AG09309 (cell line): Measurements from ENCODE around the gene ORMDL3.

Experiments used
- DNase-seq: peaks from one replicate; pipeline ENCODE4 v3.0.0-alpha.2; 2010; ENCODE audit warnings: low read depth
- H3K4me3 ChIP-seq: 2 replicates; pipeline ENCODE4 v1.5.1; 2011; ENCODE audit warnings: mild to moderate bottlenecking, low read depth, low read length, moderate library complexity; ENCODE audit not compliant: control insufficient read depth
- TF ChIP-seq, protein P1 (sequence below): IDR thresholded peaks from 2 replicates; pipeline ENCODE4 v1.5.1; 2011; ENCODE audit warnings: mild to moderate bottlenecking, low read depth, low read length, inconsistent platforms; ENCODE audit not compliant: insufficient read depth, control insufficient read depth; ENCODE audit errors: missing control alignments

The ORMDL3 gene, protein sequence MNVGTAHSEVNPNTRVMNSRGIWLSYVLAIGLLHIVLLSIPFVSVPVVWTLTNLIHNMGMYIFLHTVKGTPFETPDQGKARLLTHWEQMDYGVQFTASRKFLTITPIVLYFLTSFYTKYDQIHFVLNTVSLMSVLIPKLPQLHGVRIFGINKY

DNA sequence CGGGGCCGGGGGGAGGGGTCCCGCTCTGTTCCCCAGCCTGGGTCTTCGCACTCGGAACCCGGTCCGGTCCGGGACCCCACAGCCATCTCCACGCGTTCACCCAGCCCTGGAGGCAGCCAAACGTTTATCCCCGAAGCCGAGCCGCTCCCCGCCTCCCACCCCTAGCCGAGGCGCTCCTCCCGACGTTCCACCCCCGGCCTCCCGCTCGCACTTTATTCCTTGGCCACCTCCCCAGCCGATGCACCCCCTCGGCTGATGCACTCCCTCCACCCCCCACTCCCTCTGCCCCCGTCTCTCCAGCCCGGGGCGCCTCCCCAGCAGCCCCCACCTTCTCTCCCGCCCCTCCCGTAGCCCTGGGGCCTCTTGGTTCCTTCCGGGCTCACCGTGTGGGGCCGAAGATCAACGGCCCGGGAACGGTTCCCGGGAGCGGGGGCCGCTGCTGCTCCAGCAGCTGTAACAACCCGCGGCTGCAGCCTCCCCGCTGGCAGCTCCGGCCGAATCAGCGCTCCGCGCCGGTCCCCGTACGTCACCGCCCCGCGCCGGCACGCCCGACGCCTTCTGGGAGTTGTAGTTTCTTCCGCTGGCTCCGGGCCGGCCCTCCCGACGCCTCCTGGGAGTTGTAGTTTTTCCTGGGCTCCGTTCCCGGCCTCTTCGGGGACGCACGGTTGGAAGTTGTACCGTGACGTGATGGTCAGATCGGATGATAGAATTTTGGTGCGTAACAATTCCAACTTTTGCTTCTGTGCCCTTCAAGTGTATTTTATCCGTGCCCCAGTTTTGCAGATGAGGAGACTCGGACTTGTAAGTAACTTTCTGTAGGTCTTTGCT, at the start of gene ORMDL3, which contains the start of gene LRRC3C:
Gene ORMDL3 (minus strand): TSS at position 501 of the 828 bp plus-strand sequence. CDS start 3,398 bp downstream, outside the sequence.
Gene LRRC3C (plus strand): TSS at position 632 of the 828 bp plus-strand sequence. CDS start 13,792 bp downstream, outside the sequence.
- TF ChIP-seq, protein P1, sequence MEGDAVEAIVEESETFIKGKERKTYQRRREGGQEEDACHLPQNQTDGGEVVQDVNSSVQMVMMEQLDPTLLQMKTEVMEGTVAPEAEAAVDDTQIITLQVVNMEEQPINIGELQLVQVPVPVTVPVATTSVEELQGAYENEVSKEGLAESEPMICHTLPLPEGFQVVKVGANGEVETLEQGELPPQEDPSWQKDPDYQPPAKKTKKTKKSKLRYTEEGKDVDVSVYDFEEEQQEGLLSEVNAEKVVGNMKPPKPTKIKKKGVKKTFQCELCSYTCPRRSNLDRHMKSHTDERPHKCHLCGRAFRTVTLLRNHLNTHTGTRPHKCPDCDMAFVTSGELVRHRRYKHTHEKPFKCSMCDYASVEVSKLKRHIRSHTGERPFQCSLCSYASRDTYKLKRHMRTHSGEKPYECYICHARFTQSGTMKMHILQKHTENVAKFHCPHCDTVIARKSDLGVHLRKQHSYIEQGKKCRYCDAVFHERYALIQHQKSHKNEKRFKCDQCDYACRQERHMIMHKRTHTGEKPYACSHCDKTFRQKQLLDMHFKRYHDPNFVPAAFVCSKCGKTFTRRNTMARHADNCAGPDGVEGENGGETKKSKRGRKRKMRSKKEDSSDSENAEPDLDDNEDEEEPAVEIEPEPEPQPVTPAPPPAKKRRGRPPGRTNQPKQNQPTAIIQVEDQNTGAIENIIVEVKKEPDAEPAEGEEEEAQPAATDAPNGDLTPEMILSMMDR: no peak
- H3K4me3 ChIP-seq: peak within 1 kb of the TSS; percentile 86
- DNase-seq: peak; percentile 63

DNA sequence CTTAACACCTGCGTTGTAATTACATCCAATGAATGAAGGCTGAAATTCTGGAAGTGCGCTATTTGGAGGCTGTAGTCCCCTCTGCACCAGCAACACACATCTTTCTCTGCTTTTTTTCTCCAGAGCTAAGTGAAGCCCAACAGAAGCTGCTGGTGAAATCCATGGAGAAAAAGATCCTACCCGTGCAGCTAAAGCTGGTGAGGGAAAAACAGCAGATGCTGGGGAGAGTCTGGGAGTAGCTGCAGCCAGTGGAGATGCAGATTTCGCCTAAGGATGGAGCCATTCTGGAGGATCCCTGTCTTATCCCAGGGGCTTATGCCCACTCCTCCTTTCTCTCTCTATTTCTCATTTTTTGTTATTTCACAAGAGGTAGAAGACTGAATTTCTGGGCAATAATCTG, 48.4 kb upstream of the ORMDL3 start:
- TF ChIP-seq, protein P1: no peak
- DNase-seq: no peak
- no peak overlapping the region for H3K4me3 ChIP-seq

DNA sequence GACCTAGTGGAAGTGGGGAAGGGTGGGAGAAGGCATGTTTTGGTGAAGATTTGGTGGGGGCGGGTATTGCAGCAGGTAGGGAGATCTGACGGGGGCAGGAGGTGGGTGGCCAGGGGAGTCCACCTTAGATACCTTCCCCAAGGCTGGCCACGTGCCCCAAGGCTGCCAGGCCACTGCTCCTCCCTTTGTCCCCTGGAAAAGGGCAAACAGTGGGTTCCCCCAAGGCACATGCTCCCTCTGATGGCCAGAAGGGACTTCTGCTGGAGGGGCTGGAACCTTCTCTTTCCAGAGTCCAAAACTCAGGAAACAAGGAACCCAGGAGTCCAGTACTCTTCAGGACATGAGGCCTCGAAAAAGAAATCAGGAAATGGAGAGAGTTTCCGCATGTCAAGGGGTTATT, 47.0 kb upstream of the ORMDL3 start:
- TF ChIP-seq, protein P1: no peak
- H3K4me3 ChIP-seq: no peak overlapping the region
- DNase-seq: no peak

DNA sequence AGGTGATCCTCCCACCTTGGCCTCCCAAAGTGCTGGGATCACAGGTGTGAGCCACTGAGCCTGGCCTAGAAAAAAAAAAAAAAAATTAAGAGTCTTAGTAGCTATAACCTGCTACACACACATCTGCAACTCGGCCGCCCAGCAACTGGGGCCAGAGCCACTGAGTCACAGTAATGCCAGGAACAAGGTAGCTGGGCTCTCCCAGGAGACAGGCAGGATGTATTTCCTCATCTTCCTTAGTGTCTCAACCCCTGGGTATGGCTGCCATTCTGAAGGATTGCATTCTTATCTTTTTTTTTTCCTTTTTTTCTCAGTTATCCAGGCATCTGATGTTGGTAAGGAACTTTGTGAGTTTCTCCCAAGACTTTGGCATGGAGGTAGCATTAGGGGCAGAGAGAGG, 46.1 kb upstream of the ORMDL3 start:
- DNase-seq: no peak
- TF ChIP-seq, protein P1: no peak
- H3K4me3 ChIP-seq: no peak overlapping the region

DNA sequence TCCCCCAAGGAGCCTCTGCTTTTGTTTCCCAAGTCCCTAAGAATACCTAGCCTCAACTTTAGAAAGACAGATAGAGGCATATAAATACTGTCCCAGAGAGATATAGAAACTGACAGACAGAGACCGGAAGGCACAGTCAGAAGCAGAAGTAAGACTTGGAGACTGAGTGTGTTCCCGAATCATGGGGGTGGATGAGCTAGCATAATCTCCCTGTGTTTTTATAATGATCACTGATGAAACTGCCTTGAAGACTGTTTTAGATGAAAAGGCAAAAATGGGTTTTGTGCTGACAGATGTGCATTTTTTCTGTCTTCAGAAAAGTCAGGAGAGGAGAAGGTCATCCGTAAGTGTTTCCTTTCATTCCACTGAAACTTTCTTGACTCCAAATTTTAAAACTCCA, 44.9 kb upstream of the ORMDL3 start:
- TF ChIP-seq, protein P1: no peak
- no peak for DNase-seq
- H3K4me3 ChIP-seq: no peak overlapping the region; the same call in 1 of the 2 replicates

DNA sequence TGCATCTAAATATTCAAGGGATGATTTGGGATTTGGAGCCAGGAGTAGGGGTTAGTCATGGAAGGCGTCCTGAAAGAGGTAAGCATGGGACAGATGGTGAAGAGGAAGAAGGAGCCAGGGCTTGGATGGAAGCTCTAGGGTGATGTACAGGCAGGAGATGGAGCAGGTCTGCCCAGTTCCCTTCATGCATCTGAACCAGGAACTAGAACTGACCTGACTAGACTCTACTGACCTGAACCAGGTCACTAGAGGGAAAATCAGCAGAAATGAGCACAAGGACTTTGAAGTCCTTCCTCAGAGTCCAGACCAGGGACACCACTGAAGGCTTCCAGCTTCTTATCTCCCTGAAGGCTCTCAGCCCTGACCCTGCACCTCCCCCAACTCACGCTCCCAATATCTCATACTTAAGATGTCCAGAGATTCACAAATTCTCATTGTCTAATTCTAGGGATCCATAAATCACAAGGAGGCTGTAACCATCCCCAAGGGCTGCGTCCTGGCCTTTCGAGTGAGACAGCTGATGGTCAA, 43.7 kb upstream of the ORMDL3 start:
- TF ChIP-seq, protein P1: no peak
- no peak overlapping the region for H3K4me3 ChIP-seq
- no peak for DNase-seq
